SU-DHL-6 (cell line): ENCODE results near the gene PUM1.
"Not testable (repeated sequence)": the region's sequence is repeated elsewhere in the genome, so short reads cannot be mapped to it uniquely, and the experiment has no call there.

Experiments
- CTCF ChIP-seq: fragments of 200-600 bp; sonication (generic); IDR thresholded peaks from one replicate; pipeline ENCODE4 v1.5.1; 2017; ENCODE audit warnings: antibody characterized with exemption, mild to moderate bottlenecking, low read length, moderate library complexity; ENCODE audit not compliant: insufficient read depth, poor library complexity, severe bottlenecking
- EZH2phosphoT487 ChIP-seq: fragments of 200-600 bp; sonication (generic), shearing (Covaris generic); conservative IDR thresholded peaks from 2 replicates; pipeline ENCODE4 v1.6.1; 2018; ENCODE audit warnings: mild to moderate bottlenecking, antibody characterized with exemption, low read length, moderate library complexity, mixed read lengths

- not testable (repeated sequence) for TF ChIP-seq CTCF, EZH2phosphoT487
Measured at GRCh38 chr1:30948813-30949486, 116.6 kb downstream of the PUM1 start.
